GM23248 (cell line): Measurements from ENCODE around the gene ZNF500. TPM values are rescaled to one million over a fixed set of nuclear protein-coding genes. Genes with fewer than 3 reads are reported as not detected.

Source experiments
- DNase-seq: peaks from one replicate; pipeline ENCODE4 v3.0.0-alpha.2; 2015
- H2AFZ ChIP-seq: fragments of 200-600 bp; sonication (generic); 2 replicates; pipeline ENCODE4 v1.6.1; 2016; ENCODE audit warnings: antibody characterized with exemption
- H3F3A ChIP-seq: fragments of 200-600 bp; sonication (generic); 2 replicates; pipeline ENCODE4 v1.6.1; 2016; ENCODE audit warnings: mild to moderate bottlenecking, antibody characterized with exemption, mixed run types; ENCODE audit not compliant: insufficient read depth
- H3K27ac ChIP-seq: fragments of 200-600 bp; sonication (generic); 2 replicates; pipeline ENCODE4 v1.5.1; 2016; ENCODE audit warnings: mild to moderate bottlenecking
- H3K27me3 ChIP-seq: fragments of 200-600 bp; sonication (generic); replicated peaks from 2 replicates; pipeline ENCODE4 v1.6.1; 2016; ENCODE audit warnings: mild to moderate bottlenecking; ENCODE audit not compliant: insufficient read depth
- H3K36me3 ChIP-seq: fragments of 200-600 bp; sonication (generic); 2 replicates; pipeline ENCODE4 v1.6.1; 2016; ENCODE audit warnings: low read depth, mild to moderate bottlenecking
- H3K4me1 ChIP-seq: fragments of 200-600 bp; sonication (generic); 2 replicates; pipeline ENCODE4 v1.6.1; 2016; ENCODE audit warnings: mild to moderate bottlenecking; ENCODE audit not compliant: insufficient read depth
- H3K4me2 ChIP-seq: fragments of 200-600 bp; sonication (generic); one replicate; pipeline ENCODE4 v1.6.1; 2016; ENCODE audit warnings: mild to moderate bottlenecking; ENCODE audit not compliant: unreplicated experiment
- H3K4me3 ChIP-seq: fragments of 200-600 bp; sonication (generic); 2 replicates; pipeline ENCODE4 v1.5.1; 2016; ENCODE audit warnings: mild to moderate bottlenecking
- H3K79me2 ChIP-seq: fragments of 200-600 bp; sonication (generic); 2 replicates; pipeline ENCODE4 v1.6.1; 2016; ENCODE audit warnings: mild to moderate bottlenecking; ENCODE audit not compliant: insufficient read depth
- H3K9ac ChIP-seq: fragments of 200-600 bp; sonication (generic); 2 replicates; pipeline ENCODE4 v1.6.1; 2016; ENCODE audit warnings: mild to moderate bottlenecking
- H3K9me2 ChIP-seq: fragments of 200-600 bp; sonication (generic); 2 replicates; pipeline ENCODE4 v1.6.1; 2016; ENCODE audit warnings: mixed run types, mild to moderate bottlenecking, moderate library complexity; ENCODE audit not compliant: insufficient read depth
- H3K9me3 ChIP-seq: fragments of 200-600 bp; sonication (generic); one replicate; pipeline ENCODE4 v1.6.1; 2017; ENCODE audit warnings: low read depth
- H4K20me1 ChIP-seq: fragments of 200-600 bp; sonication (generic); 2 replicates; pipeline ENCODE4 v1.6.0; 2016; ENCODE audit not compliant: insufficient read depth
- EZH2 ChIP-seq: fragments of 200-600 bp; sonication (generic); IDR thresholded peaks from 2 replicates; pipeline ENCODE4 v1.6.1; 2018; ENCODE audit warnings: antibody characterized with exemption, mild to moderate bottlenecking; ENCODE audit not compliant: insufficient read depth, poor library complexity, severe bottlenecking
- EZH2phosphoT487 ChIP-seq: fragments of 200-600 bp; sonication (generic); IDR thresholded peaks from 2 replicates; pipeline ENCODE4 v1.6.1; 2018; ENCODE audit warnings: antibody characterized with exemption, moderate library complexity, mild to moderate bottlenecking, low read depth; ENCODE audit not compliant: insufficient read depth
- WGBS, 2 experiments: methylation state at CpG; one replicate each; pipeline ENCODE4 v1.1.6; 2015 to 2017; ENCODE audit warnings: low lambda C conversion rate in 2 of 2, low coverage in 1 of 2; ENCODE audit errors: missing lambda C conversion rate in 2 of 2; 5-methylcytosine and 5-hydroxymethylcytosine counted together
- in situ Hi-C: fragments of 300-500 bp; cut with MboI; formaldehyde crosslinking; loops from 2 replicates; pipeline ENCODE4 v1.15.0; 2020
- polyA plus RNA-seq: library from polyadenylated mRNA; unstranded; fragments of >200 nt; fragmentation: Nextera tagmentation; extraction: Ambion mirVana; gene quantifications from 2 replicates; pipeline ENCODE4 v1.2.1, GENCODE V29; 2016
- total RNA-seq: library from RNA; depleted of rRNA; stranded (reverse); fragments of >200 nt; shearing (Covaris generic); gene quantifications from 2 replicates; pipeline ENCODE4 v1.2.3, GENCODE V29; 2014

ZNF500 gene
- total and polyA plus RNA-seq, 2 experiments from 2014 or later: 7.4 to 12.3 TPM

GRCh38 chr16:4709481-4709880 lies 57.5 kb downstream of the ZNF500 start:
- Histone ChIP-seq H3K4me2 (no peak overlapping the region), H4K20me1 (no peaks in the 10 kb centered on the region), H3K27me3 (no peaks in the 10 kb centered on the region), H3K4me3 (no peak overlapping the region), H3K9me2 (no peaks in the 10 kb centered on the region), H3K27ac (no peak overlapping the region), H3K9ac (no peak overlapping the region), H3K9me3 (no peaks in the 10 kb centered on the region), H3K79me2 (no peaks in the 10 kb centered on the region), H3F3A (no peaks in the 10 kb centered on the region), H3K36me3 (peaks cover 6% of the 10 kb centered on the region; the same call in 1 of the 2 replicates), H3K4me1 (no peaks in the 10 kb centered on the region), H2AFZ (no peak overlapping the region)
- in situ Hi-C loops: no loop called here
- WGBS, 2 experiments: 94% methylated on average over 4 of the region's 4 CpGs
- DNase-seq: peak; percentile 16
- TF ChIP-seq EZH2: no peak

- Histone ChIP-seq H3K4me1 (no peaks in the 10 kb centered on the region), H3K9ac (no peak overlapping the region), H4K20me1 (no peaks in the 10 kb centered on the region), H3K4me2 (no peak overlapping the region), H2AFZ (no peak overlapping the region), H3K9me2 (no peaks in the 10 kb centered on the region), H3K9me3 (no peaks in the 10 kb centered on the region), H3K36me3 (peaks cover 6% of the 10 kb centered on the region; the same call in 1 of the 2 replicates), H3F3A (no peaks in the 10 kb centered on the region), H3K79me2 (no peaks in the 10 kb centered on the region), H3K27me3 (no peaks in the 10 kb centered on the region), H3K4me3 (no peak overlapping the region), H3K27ac (no peak overlapping the region)
- no peak for TF ChIP-seq EZH2
- no peak for TF ChIP-seq EZH2phosphoT487
- no peak for DNase-seq
- 76 to 81% methylated on average over 7 of the region's 7 CpGs for WGBS, 2 experiments
- in situ Hi-C loops: no loop called here
These were observed 60.1 kb downstream of the ZNF500 start for GRCh38 chr16:4706871-4707270.

- H3K27me3 ChIP-seq: no peaks in the 10 kb centered on the region
- H2AFZ ChIP-seq: no peak overlapping the region
- H3K4me3 ChIP-seq: no peak overlapping the region
- H3K4me1 ChIP-seq: no peaks in the 10 kb centered on the region
- H4K20me1 ChIP-seq: no peaks in the 10 kb centered on the region
- TF ChIP-seq EZH2phosphoT487 (no peak), EZH2 (no peak)
- DNase-seq: no peak
- 96 to 98% methylated on average over 14 of the region's 14 CpGs for WGBS, 2 experiments
- no peak overlapping the region for H3K9ac ChIP-seq
- no peaks in the 10 kb centered on the region for H3F3A ChIP-seq
- in situ Hi-C loops: no loop called here
- H3K9me3 ChIP-seq: no peaks in the 10 kb centered on the region
- no peak overlapping the region for H3K4me2 ChIP-seq
- H3K36me3 ChIP-seq: peaks cover 6% of the 10 kb centered on the region; the same call in 1 of the 2 replicates
- H3K79me2 ChIP-seq: no peaks in the 10 kb centered on the region
- H3K27ac ChIP-seq: no peak overlapping the region
- H3K9me2 ChIP-seq: no peaks in the 10 kb centered on the region
These were observed 62.0 kb downstream of the ZNF500 start for GRCh38 chr16:4704913-4705312.

- Histone ChIP-seq H3F3A (no peaks in the 10 kb centered on the region), H3K9me2 (no peaks in the 10 kb centered on the region), H3K9ac (no peak overlapping the region), H3K27me3 (no peaks in the 10 kb centered on the region), H2AFZ (no peak overlapping the region), H3K4me2 (no peak overlapping the region), H3K4me3 (no peak overlapping the region), H3K4me1 (no peaks in the 10 kb centered on the region), H4K20me1 (no peaks in the 10 kb centered on the region), H3K27ac (no peak overlapping the region), H3K9me3 (no peaks in the 10 kb centered on the region), H3K79me2 (no peaks in the 10 kb centered on the region), H3K36me3 (peaks cover 6% of the 10 kb centered on the region; the same call in 1 of the 2 replicates)
- no peak for TF ChIP-seq EZH2
- TF ChIP-seq EZH2phosphoT487: no peak
- DNase-seq: no peak
- WGBS, 2 experiments: 81 to 82% methylated on average over 8 of the region's 8 CpGs
- in situ Hi-C loops: no loop called here
These were observed 62.5 kb downstream of the ZNF500 start for GRCh38 chr16:4704491-4704890.

GRCh38 chr16:4703906-4704305 lies 63.1 kb downstream of the ZNF500 start:
- Histone ChIP-seq H3F3A (no peaks in the 10 kb centered on the region), H3K27me3 (no peaks in the 10 kb centered on the region), H3K36me3 (peaks cover 6% of the 10 kb centered on the region; the same call in 1 of the 2 replicates), H3K9ac (no peak overlapping the region), H2AFZ (no peak overlapping the region), H3K9me3 (no peaks in the 10 kb centered on the region), H3K4me1 (no peaks in the 10 kb centered on the region), H3K27ac (no peak overlapping the region), H3K4me3 (no peak overlapping the region), H3K9me2 (no peaks in the 10 kb centered on the region), H3K79me2 (no peaks in the 10 kb centered on the region), H4K20me1 (no peaks in the 10 kb centered on the region), H3K4me2 (no peak overlapping the region)
- in situ Hi-C loops: no loop called here
- TF ChIP-seq EZH2phosphoT487 (no peak), EZH2 (no peak)
- DNase-seq: no peak
- 93 to 96% methylated on average over 7 of the region's 7 CpGs for WGBS, 2 experiments
